NCI-H2029 treated with DMSO at 0.1 percent for 48 hours (cell line): Measurements from ENCODE around the gene TFAM.
A peak's percentile ranks its signal among the peaks of the same experiment; 100 is the strongest.
"Not testable (repeated sequence)": the region's sequence is repeated elsewhere in the genome, so short reads cannot be mapped to it uniquely, and the experiment has no call there.

Source experiments
- DNase-seq: peaks from one replicate; lab custom pipeline; 2025; lab: John Stamatoyannopoulos, UW

The TFAM gene

GRCh38 chr10:58372607-58373441 is 12.4 kb upstream of the TFAM start:
- no peak for DNase-seq

GRCh38 chr10:58373442-58373827 is 11.8 kb upstream of the TFAM start:
- no peak for DNase-seq

- DNase-seq: no peak
Observed at GRCh38 chr10:58382489-58382995, 2.7 kb upstream of the TFAM start.

GRCh38 chr10:58384095-58384494 is 1.1 kb upstream of the TFAM start:
- DNase-seq: peak; percentile 9

GRCh38 chr10:58384544-58384998 is 639 bp upstream of the TFAM start:
- no peak for DNase-seq

GRCh38 chr10:58385784-58386112 is 538 bp downstream of the TFAM start:
- DNase-seq: no peak

GRCh38 chr10:58389024-58389423 is 3.8 kb downstream of the TFAM start:
- DNase-seq: no peak

- DNase-seq: no peak
Observed at GRCh38 chr10:58393317-58393716, 8.1 kb downstream of the TFAM start.

- no peak for DNase-seq
Observed at GRCh38 chr10:58394471-58394870, 9.3 kb downstream of the TFAM start.

- DNase-seq: no peak
Observed at GRCh38 chr10:58396057-58396456, 10.8 kb downstream of the TFAM start.

- no peak for DNase-seq
Observed at GRCh38 chr10:58397830-58398229, 12.6 kb downstream of the TFAM start.

- DNase-seq: no peak
Observed at GRCh38 chr10:58399410-58399809, 14.2 kb downstream of the TFAM start.

- no peak for DNase-seq
Observed at GRCh38 chr10:58400609-58401008, 15.4 kb downstream of the TFAM start.

- no peak for DNase-seq
Observed at GRCh38 chr10:58404001-58404400, 18.8 kb downstream of the TFAM start.

- no peak for DNase-seq
Observed at GRCh38 chr10:58409956-58410610, 24.9 kb downstream of the TFAM start.

- no peak for DNase-seq
Observed at GRCh38 chr10:58412502-58412961, 27.3 kb downstream of the TFAM start.

GRCh38 chr10:58414270-58415041 is 29.2 kb downstream of the TFAM start:
- DNase-seq: no peak

- no peak for DNase-seq
Observed at GRCh38 chr10:58415757-58416156, 30.5 kb downstream of the TFAM start.

- not testable (repeated sequence) for DNase-seq
Observed at GRCh38 chr10:58417902-58418301, 32.7 kb downstream of the TFAM start.

GRCh38 chr10:58424176-58424575 is 39.0 kb downstream of the TFAM start:
- DNase-seq: no peak

- not testable (repeated sequence) for DNase-seq
Observed at GRCh38 chr10:58428436-58428835, 43.2 kb downstream of the TFAM start.

GRCh38 chr10:58431903-58432302 is 46.7 kb downstream of the TFAM start:
- DNase-seq: no peak
